GM12878 (cell line): ENCODE data around the gene THSD8. TPM values are rescaled to one million over a fixed set of nuclear protein-coding genes. Genes with fewer than 3 reads are reported as not detected.

Source experiments
- BCL3 ChIP-seq: IDR thresholded peaks from 2 replicates; pipeline ENCODE4 v1.6.1; 2011; ENCODE audit warnings: borderline replicate concordance, low read depth, mild to moderate bottlenecking, moderate library complexity, low read length; ENCODE audit not compliant: insufficient read depth, poor library complexity, severe bottlenecking
- BRCA1 ChIP-seq: IDR thresholded peaks from 2 replicates; pipeline ENCODE4 v1.6.1; 2011; ENCODE audit warnings: low read depth, low read length, improper control_type of control experiment
- CBX3 ChIP-seq: fragments of 200-600 bp; sonication (generic); IDR thresholded peaks from 2 replicates; pipeline ENCODE4 v1.6.1; 2016; ENCODE audit warnings: low read depth, borderline replicate concordance
- CEBPB ChIP-seq, 2 experiments: fragments of 150-350 bp in 1 of 2; IDR thresholded peaks; 2 replicates each; pipeline ENCODE4 v1.6.1; 2012 to 2014; ENCODE audit warnings: low read depth in 2 of 2, low read length in 2 of 2, borderline replicate concordance in 1 of 2, inconsistent platforms in 1 of 2
- CHD1 ChIP-seq: IDR thresholded peaks from 2 replicates; pipeline ENCODE4 v1.6.1; 2012; ENCODE audit warnings: low read depth, low read length, improper control_type of control experiment
- ELK1 ChIP-seq: IDR thresholded peaks from 2 replicates; pipeline ENCODE4 v1.6.1; 2012; ENCODE audit warnings: low read depth, low read length, improper control_type of control experiment
- HDGF ChIP-seq: fragments of 450-650 bp; IDR thresholded peaks from 2 replicates; pipeline ENCODE4 v1.6.1; 2016; ENCODE audit warnings: antibody characterized with exemption
- IKZF1 ChIP-seq: fragments of 450-650 bp; conservative IDR thresholded peaks from 2 replicates; pipeline ENCODE4 v1.6.1; 2017; ENCODE audit warnings: antibody characterized with exemption, mild to moderate bottlenecking
- KDM1A ChIP-seq: fragments of 200-600 bp; sonication (generic); IDR thresholded peaks from 2 replicates; pipeline ENCODE4 v1.6.1; 2016; ENCODE audit warnings: borderline replicate concordance
- MYB ChIP-seq: fragments of 150-350 bp; IDR thresholded peaks from 2 replicates; pipeline ENCODE4 v1.6.1; 2014; ENCODE audit warnings: mild to moderate bottlenecking, low read depth, low read length, borderline replicate concordance
- POU2F2 ChIP-seq: IDR thresholded peaks from 3 replicates; pipeline ENCODE4 v1.6.1; 2011; ENCODE audit warnings: low read depth, mild to moderate bottlenecking, low read length, borderline replicate concordance
- RB1 ChIP-seq: fragments of 450-650 bp; formaldehyde crosslinking; IDR thresholded peaks from 2 replicates; pipeline ENCODE4 v1.6.1; 2017; ENCODE audit warnings: mild to moderate bottlenecking, borderline replicate concordance
- RELA ChIP-seq: fragments of 450-650 bp; IDR thresholded peaks from 2 replicates; pipeline ENCODE4 v1.8.0; 2014; ENCODE audit warnings: borderline replicate concordance; ENCODE audit not compliant: partially characterized antibody
- SMAD5 ChIP-seq: IDR thresholded peaks from 2 replicates; pipeline ENCODE4 v1.6.1; 2016; ENCODE audit warnings: antibody characterized with exemption, low read depth
- SMARCA5 ChIP-seq: fragments of 450-650 bp; IDR thresholded peaks from 2 replicates; pipeline ENCODE4 v1.6.1; 2017; ENCODE audit warnings: mild to moderate bottlenecking
- SMC3 ChIP-seq: IDR thresholded peaks from 2 replicates; pipeline ENCODE4 v1.6.1; 2011; ENCODE audit warnings: low read length, improper control_type of control experiment, borderline replicate concordance
- SP1 ChIP-seq: IDR thresholded peaks from one replicate; pipeline ENCODE4 v1.6.1; 2011; ENCODE audit warnings: low read depth, low read length
- SREBF2 ChIP-seq: IDR thresholded peaks from 2 replicates; pipeline ENCODE4 v1.6.1; 2012; ENCODE audit warnings: mild to moderate bottlenecking, low read length
- STAT3 ChIP-seq: IDR thresholded peaks from 2 replicates; pipeline ENCODE4 v1.6.1; 2011; ENCODE audit warnings: low read depth, low read length, improper control_type of control experiment
- USF2 ChIP-seq: IDR thresholded peaks from 2 replicates; pipeline ENCODE4 v1.6.1; 2011; ENCODE audit warnings: low read depth, low read length, improper control_type of control experiment, borderline replicate concordance
- ZZZ3 ChIP-seq: IDR thresholded peaks from 2 replicates; pipeline ENCODE4 v1.6.1; 2011; ENCODE audit warnings: low read depth; ENCODE audit not compliant: control insufficient read depth, insufficient read length
- polyA plus RNA-seq, 11 experiments: library from polyadenylated mRNA; depleted of rRNA in 4 of 11; unstranded in 6 of 11; stranded (reverse) in 5 of 11; fragments of >200 nt; fragmentation: Nextera tagmentation in 4 of 11; fragmentation: Illumina TruSeq in 1 of 11; extraction: Ambion mirVana in 4 of 11; extraction: Trizol in 1 of 11; gene quantifications; 1 replicate in 1 of 11; 2 replicates in 10 of 11; pipeline versions ENCODE4 v1.2.1 to v1.2.3, GENCODE V29; 2011 to 2016; ENCODE audit warnings: inconsistent platforms in 2 of 11, missing spikeins in 2 of 11, low read depth in 1 of 11
- total RNA-seq, 4 experiments: library from RNA; depleted of rRNA in 3 of 4; stranded (reverse); fragments of >200 nt in 3 of 4; fragmentation: Illumina TruSeq in 1 of 4; extraction: Trizol in 1 of 4; gene quantifications; 2 replicates each; pipeline versions ENCODE4 v1.2.1 to v1.2.3, GENCODE V29; 2013 to 2021
- TF ChIP-seq, protein P1 (sequence below): IDR thresholded peaks from 2 replicates; pipeline ENCODE4 v1.6.1; 2011; ENCODE audit warnings: low read depth, mild to moderate bottlenecking, low read length, moderate library complexity, borderline replicate concordance; ENCODE audit errors: extremely low read depth
- TF ChIP-seq, protein P2 (sequence below): fragments of 450-650 bp; formaldehyde crosslinking; IDR thresholded peaks from 2 replicates; pipeline ENCODE4 v1.5.0; 2022; ENCODE audit warnings: mild to moderate bottlenecking, missing genetic modification characterization

THSD8 gene
- total and polyA plus RNA-seq, 10 of the 15 experiments (the other 5 are each of a cell fraction or from before 2014, with no cell fraction given), result 0.24 to 32.3 (median 21.3) TPM; not detected in 2

DNA sequence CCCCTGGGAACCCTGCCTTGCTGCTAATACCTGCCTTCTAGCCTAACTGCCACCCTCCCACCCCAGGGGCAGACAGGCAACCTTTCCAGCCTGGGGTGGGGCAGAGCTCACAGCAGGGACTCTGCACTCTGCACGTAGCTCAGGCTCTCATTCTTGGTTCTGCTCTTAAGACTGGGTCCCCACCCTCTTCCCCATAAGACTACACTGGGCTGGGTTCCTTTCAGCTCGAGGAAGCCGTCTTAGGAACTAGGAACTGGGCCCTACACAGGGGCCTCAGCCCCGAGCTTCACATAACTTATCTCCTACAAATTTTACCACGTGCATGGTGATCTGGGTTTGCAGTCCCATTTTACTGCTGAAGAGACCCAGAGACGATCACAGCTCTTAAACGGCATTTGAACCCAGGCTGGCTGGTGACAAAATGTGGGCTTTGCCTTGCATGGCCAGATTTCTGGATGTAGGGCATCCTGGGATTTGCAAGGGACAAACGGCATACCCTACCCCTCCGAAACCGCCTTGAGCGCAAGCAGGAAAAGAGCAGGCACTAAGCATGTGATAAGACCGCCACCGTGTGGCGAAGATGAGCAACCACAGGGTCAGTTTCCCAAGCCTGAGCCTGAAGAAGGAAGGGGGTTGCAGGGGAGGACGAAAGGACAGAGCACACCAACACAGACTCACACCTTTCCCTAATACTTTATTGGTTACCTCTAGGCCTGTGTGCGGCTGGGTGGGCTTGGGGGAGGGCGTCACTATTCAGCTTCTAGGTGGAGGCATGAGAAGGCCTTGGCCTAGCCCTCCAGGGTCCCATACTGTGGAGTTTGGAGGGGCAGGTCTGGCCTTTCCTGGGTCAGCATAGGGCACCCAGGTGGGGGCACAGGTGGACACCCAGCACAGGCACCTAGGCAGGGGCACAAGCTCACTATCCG, 5.5 kb upstream of the THSD8 start (continued):
- TF ChIP-seq RELA (peak; percentile 77), STAT3 (no peak), IKZF1 (peak; percentile 61; the same call in 1 of the 2 replicates), ELK1 (no peak), MYB (0 out of 2 replicates have a peak, but pooled peaks have one; percentile 28), BRCA1 (no peak), ZZZ3 (no peak), POU2F2 (peak; percentile 71; the same call in 2 of the 3 replicates), CBX3 (no peak), SMAD5 (no peak), CEBPB (IDR thresholded peaks at IDR 0.05; ENCODE audit: borderline replicate concordance in 1 of 2, low read depth in 2 of 2, low read length in 2 of 2) (no peak), USF2 (no peak), CHD1 (no peak), SREBF2 (no peak), SP1 (peak; percentile 22), RB1 (peak; percentile 86), HDGF (peak; percentile 52; the same call in 1 of the 2 replicates), BCL3 (no peak), SMARCA5 (peak; percentile 70; the same call in 1 of the 2 replicates), SMC3 (peak; percentile 99), KDM1A (no peak)
- TF ChIP-seq, protein P1, sequence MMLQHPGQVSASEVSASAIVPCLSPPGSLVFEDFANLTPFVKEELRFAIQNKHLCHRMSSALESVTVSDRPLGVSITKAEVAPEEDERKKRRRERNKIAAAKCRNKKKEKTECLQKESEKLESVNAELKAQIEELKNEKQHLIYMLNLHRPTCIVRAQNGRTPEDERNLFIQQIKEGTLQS, result no peak
- TF ChIP-seq, protein P2, sequence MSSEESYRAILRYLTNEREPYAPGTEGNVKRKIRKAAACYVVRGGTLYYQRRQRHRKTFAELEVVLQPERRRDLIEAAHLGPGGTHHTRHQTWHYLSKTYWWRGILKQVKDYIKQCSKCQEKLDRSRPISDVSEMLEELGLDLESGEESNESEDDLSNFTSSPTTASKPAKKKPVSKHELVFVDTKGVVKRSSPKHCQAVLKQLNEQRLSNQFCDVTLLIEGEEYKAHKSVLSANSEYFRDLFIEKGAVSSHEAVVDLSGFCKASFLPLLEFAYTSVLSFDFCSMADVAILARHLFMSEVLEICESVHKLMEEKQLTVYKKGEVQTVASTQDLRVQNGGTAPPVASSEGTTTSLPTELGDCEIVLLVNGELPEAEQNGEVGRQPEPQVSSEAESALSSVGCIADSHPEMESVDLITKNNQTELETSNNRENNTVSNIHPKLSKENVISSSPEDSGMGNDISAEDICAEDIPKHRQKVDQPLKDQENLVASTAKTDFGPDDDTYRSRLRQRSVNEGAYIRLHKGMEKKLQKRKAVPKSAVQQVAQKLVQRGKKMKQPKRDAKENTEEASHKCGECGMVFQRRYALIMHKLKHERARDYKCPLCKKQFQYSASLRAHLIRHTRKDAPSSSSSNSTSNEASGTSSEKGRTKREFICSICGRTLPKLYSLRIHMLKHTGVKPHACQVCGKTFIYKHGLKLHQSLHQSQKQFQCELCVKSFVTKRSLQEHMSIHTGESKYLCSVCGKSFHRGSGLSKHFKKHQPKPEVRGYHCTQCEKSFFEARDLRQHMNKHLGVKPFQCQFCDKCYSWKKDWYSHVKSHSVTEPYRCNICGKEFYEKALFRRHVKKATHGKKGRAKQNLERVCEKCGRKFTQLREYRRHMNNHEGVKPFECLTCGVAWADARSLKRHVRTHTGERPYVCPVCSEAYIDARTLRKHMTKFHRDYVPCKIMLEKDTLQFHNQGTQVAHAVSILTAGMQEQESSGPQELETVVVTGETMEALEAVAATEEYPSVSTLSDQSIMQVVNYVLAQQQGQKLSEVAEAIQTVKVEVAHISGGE (CRISPR knock-in tag), result no peak
